Measurements from ENCODE around the gene KRTAP9-9. TPM values are rescaled to one million over a fixed set of nuclear protein-coding genes. Genes with fewer than 3 reads are reported as not detected.

Gene KRTAP9-9
- total and polyA plus RNA-seq, 2 of the 8 experiments (the other 6 are each of a cell fraction or from before 2014, with no cell fraction given), result not detected

DNA sequence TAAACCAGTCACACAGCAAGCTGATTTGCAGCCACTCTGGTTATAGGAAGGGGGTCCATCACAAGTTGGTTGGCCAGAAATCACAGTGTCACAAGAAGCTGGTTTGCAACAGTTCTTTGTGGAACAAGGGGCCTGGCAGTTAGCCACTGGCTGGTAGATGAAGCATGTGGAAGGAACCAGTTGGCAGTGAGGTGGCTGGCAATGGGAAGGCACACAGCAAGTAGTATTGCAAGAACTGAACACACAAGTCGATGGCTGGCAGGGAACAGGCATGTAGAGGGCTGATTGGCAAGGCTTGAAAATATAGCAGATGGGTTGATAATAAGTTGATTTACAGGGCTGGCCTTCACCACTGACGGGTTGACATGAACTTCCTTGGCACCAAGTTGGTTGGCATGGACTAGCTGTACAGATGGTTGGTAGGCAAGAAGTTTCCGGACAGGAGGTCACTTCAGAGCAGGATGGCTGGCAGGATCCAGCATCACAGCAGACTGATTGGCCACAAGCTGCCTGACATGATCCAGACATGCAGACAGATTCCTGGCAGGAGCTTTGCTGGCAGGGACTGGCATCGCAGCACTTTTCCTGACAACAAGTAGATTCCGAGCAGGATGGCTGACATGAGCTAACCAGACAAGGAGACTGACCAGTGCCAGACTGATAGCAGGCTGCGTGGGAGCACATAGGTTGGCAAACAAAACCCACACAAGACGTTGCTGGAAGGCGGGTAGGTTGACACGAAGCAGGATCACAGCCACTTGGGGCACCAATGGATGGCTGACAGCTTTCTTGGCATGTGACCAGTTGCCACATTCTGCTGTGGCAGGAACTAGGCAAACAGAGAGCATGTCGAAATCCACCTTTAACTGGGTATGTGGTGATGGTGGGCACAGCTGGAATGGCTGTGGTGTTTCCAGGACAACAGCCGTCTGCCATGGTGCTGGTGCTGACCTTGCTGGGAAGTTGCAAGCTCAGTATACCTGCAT is 47.0 kb downstream of the KRTAP9-9 start, which contains the start of gene KRTAP29-1:
Gene KRTAP29-1, minus strand, starts transcription at position 936 of the 986 bp plus-strand sequence. Its CDS starts 0 bp downstream, at position 936.
- H2AK5ac ChIP-seq (ENCODE audit: low read depth, low read length), result no peak within 1 kb of the TSS
- H3K27ac ChIP-seq (ENCODE audit: low read depth, low read length), result no peak within 1 kb of the TSS
- H3K4me1 ChIP-seq (replicated peaks in 1 of 4; ENCODE audit: control insufficient read depth in 3 of 4, insufficient read depth in 4 of 4, low read length in 3 of 4), result no peaks in the 10 kb centered on the region; a peak in 1 of 7 replicates
- no peak within 1 kb of the TSS for H2BK5ac ChIP-seq (ENCODE audit: low read depth, low read length)
- no peak within 1 kb of the TSS for H4K5ac ChIP-seq (ENCODE audit: insufficient read length, low read depth, low read length)
- H3K79me1 ChIP-seq (ENCODE audit: low read depth, low read length), result no peaks in the 10 kb centered on the region
- H4K20me1 ChIP-seq (replicated peaks in 1 of 2; ENCODE audit: control insufficient read depth in 1 of 2, insufficient read depth in 2 of 2, low read length in 2 of 2), result no peaks in the 10 kb centered on the region
- H3K56ac ChIP-seq (replicated peaks; ENCODE audit: insufficient read length, low read depth, low read length), result no peak within 1 kb of the TSS
- no peak within 1 kb of the TSS for H3K4me3 ChIP-seq (ENCODE audit: extremely low read depth in 1 of 4, insufficient read depth in 2 of 4, low read depth in 3 of 4, low read length in 4 of 4)
- H2BK15ac ChIP-seq (ENCODE audit: low read length), result no peak within 1 kb of the TSS
- H3K14ac ChIP-seq (ENCODE audit: insufficient read length), result no peak within 1 kb of the TSS
- H3K27me3 ChIP-seq (replicated peaks in 1 of 4; ENCODE audit: control insufficient read depth in 3 of 4, extremely low read depth in 1 of 4, insufficient read depth in 3 of 4, low read length in 3 of 4), result no peaks in the 10 kb centered on the region; a peak in 2 of 7 replicates
- H3K23me2 ChIP-seq (ENCODE audit: low read depth, low read length), result no peaks in the 10 kb centered on the region; the same call in 1 of the 2 replicates
- H3K23ac ChIP-seq (ENCODE audit: insufficient read length), result no peak within 1 kb of the TSS
- H3K18ac ChIP-seq (ENCODE audit: extremely low read depth, low read length), result no peak within 1 kb of the TSS
- H3K9me3 ChIP-seq (ENCODE audit: insufficient read depth in 2 of 2, low read depth in 1 of 2, low read length in 1 of 2), result no peaks in the 10 kb centered on the region; a peak in 1 of 4 replicates
- H3K79me2 ChIP-seq (ENCODE audit: control insufficient read depth in 1 of 2, insufficient read depth in 2 of 2, low read length in 2 of 2), result no peaks in the 10 kb centered on the region
- peak within 1 kb of the TSS; percentile 47 for H2BK120ac ChIP-seq (replicated peaks; ENCODE audit: low read depth, low read length)
- POLR2A ChIA-PET (ENCODE audit: partially characterized antibody), result no interaction called here
- H4K91ac ChIP-seq (replicated peaks; ENCODE audit: insufficient read length, low read length), result no peak within 1 kb of the TSS
- H2AFZ ChIP-seq (ENCODE audit: low read length), result no peak within 1 kb of the TSS
- H3K4me2 ChIP-seq (ENCODE audit: insufficient read depth in 1 of 2, low read depth in 2 of 2, low read length in 2 of 2), result no peak within 1 kb of the TSS
- CTCF ChIA-PET (ENCODE audit: partially characterized antibody), result interaction anchor here (0.7 to 1.8 kb wide), 5 partner anchors 20 to 693 kb away, joined by 3 to 7 read pairs (median 3); no protein-coding TSS in a partner anchor
- peak within 1 kb of the TSS; percentile 33; the same call in 1 of the 2 replicates for H2BK12ac ChIP-seq (ENCODE audit: low read depth, low read length)
- H4K8ac ChIP-seq (ENCODE audit: extremely low read depth, insufficient read depth, low read length), result no peak within 1 kb of the TSS
- H3K36me3 ChIP-seq (ENCODE audit: control insufficient read depth in 2 of 4, insufficient read depth in 4 of 4, low read length in 3 of 4), result no peaks in the 10 kb centered on the region
- DNase-seq (ENCODE audit: low read depth in 1 of 2, low spot score in 2 of 2), result no peak
- no peak within 1 kb of the TSS for H3K4ac ChIP-seq (replicated peaks; ENCODE audit: insufficient read length, low read depth, low read length)
- no peak for FAIRE-seq
- 88% methylated on average over 11 of the region's 11 CpGs; no CpG with 5 or more reads in 1 of the 2 experiments for WGBS, 2 experiments (ENCODE audit: extremely low coverage in 1 of 2, insufficient coverage in 1 of 2, insufficient read length in 1 of 2, insufficient replicate concordance in 2 of 2, low coverage in 1 of 2, low lambda C conversion rate in 2 of 2, missing lambda C conversion rate in 1 of 2)
- H3K9ac ChIP-seq (replicated peaks in 1 of 4; ENCODE audit: extremely low read depth in 1 of 4, low read depth in 3 of 4, low read length in 3 of 4), result no peak within 1 kb of the TSS
- H2BK20ac ChIP-seq (ENCODE audit: low read length), result no peak within 1 kb of the TSS
- TF ChIP-seq TBP (IDR thresholded peaks at IDR 0.05; ENCODE audit: low read depth, low read length) (no peak), KDM1A (IDR thresholded peaks at IDR 0.05; ENCODE audit: borderline replicate concordance, low read length) (no peak), JUN (IDR thresholded peaks at IDR 0.05; ENCODE audit: low read depth, low read length) (no peak), HDAC6 (IDR thresholded peaks at IDR 0.05; ENCODE audit: low read depth, low read length) (no peak), ZNF274 (IDR thresholded peaks at IDR 0.05; ENCODE audit: borderline replicate concordance, extremely low read depth, low read length) (no peak), POU5F1 (IDR thresholded peaks at IDR 0.05; ENCODE audit: low read depth, low read length) (no peak), SIX5 (IDR thresholded peaks at IDR 0.05; ENCODE audit: low read depth, low read length) (no peak), EP300 (IDR thresholded peaks at IDR 0.05; ENCODE audit: borderline replicate concordance in 1 of 2, low read depth in 2 of 2, low read length in 2 of 2) (no peak), NRF1 (IDR thresholded peaks at IDR 0.05; ENCODE audit: low read depth, low read length) (no peak)
- TF ChIP-seq, protein P1, sequence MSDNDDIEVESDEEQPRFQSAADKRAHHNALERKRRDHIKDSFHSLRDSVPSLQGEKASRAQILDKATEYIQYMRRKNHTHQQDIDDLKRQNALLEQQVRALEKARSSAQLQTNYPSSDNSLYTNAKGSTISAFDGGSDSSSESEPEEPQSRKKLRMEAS (IDR thresholded peaks at IDR 0.05), result no peak
- TF ChIP-seq, protein P2, sequence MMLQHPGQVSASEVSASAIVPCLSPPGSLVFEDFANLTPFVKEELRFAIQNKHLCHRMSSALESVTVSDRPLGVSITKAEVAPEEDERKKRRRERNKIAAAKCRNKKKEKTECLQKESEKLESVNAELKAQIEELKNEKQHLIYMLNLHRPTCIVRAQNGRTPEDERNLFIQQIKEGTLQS (IDR thresholded peaks at IDR 0.05; ENCODE audit: insufficient read depth, low read depth, low read length), result no peak

All from H1 (cell line).